BE2C (cell line): ENCODE measurements around the gene EMD. TPM values are rescaled to one million over a fixed set of nuclear protein-coding genes. Genes with fewer than 3 reads are reported as not detected.
"Not testable (repeated sequence)": the region's sequence is repeated elsewhere in the genome, so short reads cannot be mapped to it uniquely, and the experiment has no call there.

ENCODE experiments used
- DNase-seq: peaks from one replicate; pipeline ENCODE4 v3.0.0-alpha.2; 2020
- H3K27me3 ChIP-seq: fragments of 250-450 bp; sonication (Bioruptor Pico); 2 replicates; pipeline ENCODE4 v1.5.1; 2020; ENCODE audit warnings: mild to moderate bottlenecking
- H3K36me3 ChIP-seq: fragments of 250-450 bp; sonication (Bioruptor Pico); 2 replicates; pipeline ENCODE4 v1.5.1; 2020; ENCODE audit warnings: mild to moderate bottlenecking
- H3K4me1 ChIP-seq: fragments of 250-450 bp; sonication (Bioruptor Pico); 2 replicates; pipeline ENCODE4 v1.5.1; 2020
- H3K4me3 ChIP-seq: 2 replicates; pipeline ENCODE4 v1.5.1; 2011; ENCODE audit warnings: low read depth, low read length
- H3K9me3 ChIP-seq: fragments of 250-450 bp; sonication (Bioruptor Pico); 2 replicates; pipeline ENCODE4 v1.5.1; 2020
- CTCF ChIP-seq: IDR thresholded peaks from 2 replicates; pipeline ENCODE4 v1.5.1; 2012; ENCODE audit warnings: mild to moderate bottlenecking, low read depth, low read length
- polyA plus RNA-seq: library from polyadenylated mRNA; unstranded; fragments of >200 nt; gene quantifications from one replicate; pipeline ENCODE4 v1.2.1, GENCODE V29; 2012; ENCODE audit warnings: low read depth, missing spikeins; ENCODE audit not compliant: insufficient read length, insufficient read depth

Gene EMD
- 182 TPM for polyA plus RNA-seq

DNA sequence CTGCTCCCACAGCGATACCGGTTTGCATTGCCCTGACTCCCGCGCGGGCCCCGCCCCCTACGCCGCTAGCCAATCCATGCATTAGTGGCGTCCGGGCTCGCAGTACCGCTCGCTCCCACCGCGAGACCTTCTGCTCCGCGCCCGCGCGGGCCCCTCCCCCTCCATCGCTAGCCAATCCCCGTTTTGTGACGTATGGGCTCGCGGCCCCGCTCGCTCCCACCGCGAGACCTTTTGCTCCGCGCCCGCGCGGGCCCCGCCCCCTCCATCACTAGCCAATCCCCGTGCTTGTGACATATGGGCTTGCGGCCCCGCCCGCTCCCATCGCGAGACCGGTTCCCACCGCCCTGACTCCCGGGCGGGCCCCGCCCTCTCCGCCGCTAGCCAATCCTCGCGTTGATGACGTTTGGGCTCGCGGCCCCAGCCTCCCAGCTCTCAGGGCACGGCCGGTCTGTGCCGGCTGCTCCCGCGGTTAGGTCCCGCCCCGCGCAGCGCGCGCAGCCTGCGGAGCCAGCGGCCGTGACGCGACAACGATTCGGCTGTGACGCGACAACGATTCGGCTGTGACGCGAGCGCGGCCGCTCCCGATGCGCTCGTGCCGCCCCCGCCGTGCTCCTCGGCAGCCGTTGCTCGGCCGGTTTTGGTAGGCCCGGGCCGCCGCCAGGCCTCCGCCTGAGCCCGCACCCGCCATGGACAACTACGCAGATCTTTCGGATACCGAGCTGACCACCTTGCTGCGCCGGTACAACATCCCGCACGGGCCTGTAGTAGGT lies at the start of gene EMD:
EMD (plus strand) TSS at position 497 of the 770 bp plus-strand sequence; CDS start at position 687, 190 bp downstream.
- Histone ChIP-seq H3K27me3 (no peaks in the 10 kb centered on the region), H3K36me3 (peaks cover 3% of the 10 kb centered on the region; the same call in 1 of the 2 replicates), H3K9me3 (no peaks in the 10 kb centered on the region), H3K4me3 (peak within 1 kb of the TSS; percentile 80), H3K4me1 (no peaks in the 10 kb centered on the region)
- DNase-seq: peak; percentile 98
- TF ChIP-seq CTCF: no peak

DNA sequence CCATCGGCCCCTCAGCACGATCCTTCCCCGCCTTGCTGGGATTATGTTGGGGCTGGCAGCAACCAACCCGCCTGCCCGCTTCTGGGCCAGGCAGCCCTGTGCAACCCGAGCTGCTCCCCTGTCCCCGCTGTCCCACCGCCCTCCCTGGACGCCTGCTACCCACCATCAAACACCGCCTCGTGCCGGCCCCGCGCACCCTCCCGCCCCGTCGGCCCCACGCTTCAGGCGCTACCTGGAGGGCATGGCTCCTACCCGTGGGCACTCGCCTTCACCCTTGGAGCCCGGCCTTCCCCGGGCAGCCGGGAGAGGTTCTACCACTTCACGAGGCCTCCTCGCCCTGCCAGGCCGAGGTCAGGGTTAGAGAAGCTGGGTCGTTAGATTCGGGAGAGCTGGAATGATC lies 46.5 kb upstream of the EMD start:
- DNase-seq: no peak
- Histone ChIP-seq H3K4me3 (no peak overlapping the region), H3K9me3 (no peaks in the 10 kb centered on the region), H3K4me1 (no peaks in the 10 kb centered on the region), H3K27me3 (no peaks in the 10 kb centered on the region), H3K36me3 (no peaks in the 10 kb centered on the region)
- TF ChIP-seq CTCF: no peak

- no peak for TF ChIP-seq CTCF
- H3K9me3 ChIP-seq: no peaks in the 10 kb centered on the region
Measured at GRCh38 chrX:154333116-154333515, 46.0 kb upstream of the EMD start.

GRCh38 chrX:154333837-154334271 lies 45.2 kb upstream of the EMD start:
- Histone ChIP-seq H3K9me3 (no peaks in the 10 kb centered on the region), H3K4me1 (no peaks in the 10 kb centered on the region), H3K4me3 (no peak overlapping the region), H3K36me3 (no peaks in the 10 kb centered on the region), H3K27me3 (no peaks in the 10 kb centered on the region)
- no peak for TF ChIP-seq CTCF
- no peak for DNase-seq

More at GRCh38 chrX:154333116-154333515, 46.0 kb upstream of the EMD start:
- no peak for DNase-seq
- no peaks in the 10 kb centered on the region for H3K27me3 ChIP-seq
- H3K4me1 ChIP-seq: no peaks in the 10 kb centered on the region
- H3K4me3 ChIP-seq: no peak overlapping the region
- H3K36me3 ChIP-seq: no peaks in the 10 kb centered on the region

DNA sequence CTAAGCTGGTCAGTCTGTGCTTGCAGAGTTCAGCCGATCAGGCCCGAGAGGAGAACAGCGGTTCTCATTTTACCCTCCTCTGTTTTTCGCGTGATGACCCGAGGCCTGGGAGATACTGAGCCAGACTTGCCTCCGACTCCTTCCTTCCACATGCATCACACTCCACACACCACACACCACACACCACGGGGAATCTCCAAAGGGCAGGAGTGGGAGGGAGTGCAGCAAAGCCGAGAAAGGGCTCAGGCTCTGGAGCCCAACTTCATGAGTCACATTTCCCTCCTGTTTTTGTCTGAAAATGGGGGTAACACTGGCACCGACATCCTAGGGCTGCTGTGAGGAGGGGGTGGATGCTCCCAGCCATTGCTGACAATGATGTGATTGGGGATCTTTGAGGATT lies 44.6 kb upstream of the EMD start:
- no peaks in the 10 kb centered on the region for H3K4me1 ChIP-seq
- no peaks in the 10 kb centered on the region for H3K36me3 ChIP-seq
- no peaks in the 10 kb centered on the region for H3K9me3 ChIP-seq
- no peak for TF ChIP-seq CTCF
- no peaks in the 10 kb centered on the region for H3K27me3 ChIP-seq
- no peak overlapping the region for H3K4me3 ChIP-seq
- DNase-seq: no peak

- DNase-seq, H3K4me1 ChIP-seq, H3K4me3 ChIP-seq, H3K36me3 ChIP-seq, H3K27me3 ChIP-seq, H3K9me3 ChIP-seq: not testable (repeated sequence)
Measured at GRCh38 chrX:154341399-154342298, 37.4 kb upstream of the EMD start.

GRCh38 chrX:154343063-154343462 lies 36.0 kb upstream of the EMD start:
- H3K27me3 ChIP-seq, H3K4me3 ChIP-seq, H3K4me1 ChIP-seq, DNase-seq, H3K9me3 ChIP-seq, H3K36me3 ChIP-seq: not testable (repeated sequence)

DNA sequence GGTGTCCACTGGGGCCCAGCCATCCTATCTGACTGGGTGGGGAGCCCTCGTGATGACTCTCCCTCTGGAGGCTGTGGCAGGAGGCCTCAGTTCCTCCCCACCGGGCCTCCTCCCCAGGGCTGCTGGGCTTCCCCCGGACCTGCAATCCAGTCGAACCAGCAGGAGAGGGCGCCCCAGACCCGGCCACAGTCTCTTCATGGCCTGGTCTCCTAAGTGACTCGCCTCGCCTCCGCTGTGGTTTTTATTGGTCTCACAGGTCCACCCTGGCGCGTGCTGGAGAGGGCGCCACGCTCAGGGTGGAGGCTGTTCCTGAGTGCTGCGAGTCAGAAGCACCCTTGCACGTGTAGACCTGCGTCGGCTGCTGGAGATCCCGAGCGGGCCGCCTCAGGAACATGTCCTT lies 35.5 kb upstream of the EMD start:
- DNase-seq, H3K36me3 ChIP-seq, H3K4me3 ChIP-seq, H3K4me1 ChIP-seq, H3K9me3 ChIP-seq, H3K27me3 ChIP-seq: not testable (repeated sequence)
